GM21367 (cell line): ENCODE measurements around the gene RIMBP2.

ENCODE experiments used
- ATAC-seq: cut with Tn5 transposase; IDR thresholded peaks from one replicate; pipeline ENCODE4 v1.9.1; 2021; ENCODE audit not compliant: unreplicated experiment

The RIMBP2 gene

DNA sequence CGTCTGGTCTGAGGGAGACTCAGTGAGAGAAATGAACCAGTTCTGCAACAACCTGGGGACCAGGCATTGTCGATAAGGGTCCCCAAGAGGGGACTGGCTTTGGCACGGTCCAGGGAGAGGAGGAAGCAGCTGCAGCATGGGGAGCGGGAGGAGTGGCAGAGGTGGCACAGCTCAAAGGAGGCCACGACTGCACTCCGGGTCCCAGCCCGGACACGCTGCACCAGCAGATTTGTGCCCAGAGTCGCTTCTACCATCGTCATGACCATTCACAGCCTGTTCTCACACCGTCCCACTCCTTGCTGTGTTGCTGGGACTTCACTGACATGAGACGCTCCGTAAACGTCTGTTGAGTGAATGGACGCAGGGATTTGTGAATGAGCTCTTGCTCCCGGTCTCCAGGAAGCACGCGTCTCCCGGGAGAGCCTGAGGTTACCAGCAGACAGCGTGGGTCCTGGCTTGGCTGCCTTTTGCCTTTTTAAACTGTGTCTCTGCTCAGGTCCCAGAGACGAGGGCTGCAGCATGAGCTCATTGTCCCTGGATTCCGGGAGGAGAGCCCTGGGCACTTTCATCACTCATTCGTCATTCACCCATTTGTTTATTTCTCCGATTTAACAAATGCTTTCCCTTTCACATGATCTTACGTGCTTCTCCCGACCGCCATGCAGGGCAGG, 241.4 kb downstream of the RIMBP2 start:
- no peak for ATAC-seq

DNA sequence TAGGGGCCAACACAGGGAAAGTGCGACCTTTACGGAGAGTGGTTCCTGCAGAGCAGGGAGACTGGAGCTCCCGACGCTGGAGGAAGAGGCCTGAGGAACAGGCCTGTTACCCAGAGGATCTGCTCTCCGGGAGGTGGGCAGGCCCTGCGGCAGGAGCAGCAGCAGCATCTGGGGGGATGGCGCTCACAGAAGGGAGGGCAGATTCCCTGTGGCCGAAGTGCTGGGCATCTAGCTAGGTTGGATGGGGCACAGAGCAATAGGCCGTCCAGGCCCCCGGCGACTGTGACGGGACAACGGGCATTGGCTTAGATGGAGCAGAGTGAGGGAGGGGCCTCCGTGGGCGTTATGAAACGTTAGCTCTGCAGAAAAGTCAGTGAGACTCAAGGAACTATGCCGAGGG, 242.8 kb downstream of the RIMBP2 start:
- ATAC-seq = no peak

DNA sequence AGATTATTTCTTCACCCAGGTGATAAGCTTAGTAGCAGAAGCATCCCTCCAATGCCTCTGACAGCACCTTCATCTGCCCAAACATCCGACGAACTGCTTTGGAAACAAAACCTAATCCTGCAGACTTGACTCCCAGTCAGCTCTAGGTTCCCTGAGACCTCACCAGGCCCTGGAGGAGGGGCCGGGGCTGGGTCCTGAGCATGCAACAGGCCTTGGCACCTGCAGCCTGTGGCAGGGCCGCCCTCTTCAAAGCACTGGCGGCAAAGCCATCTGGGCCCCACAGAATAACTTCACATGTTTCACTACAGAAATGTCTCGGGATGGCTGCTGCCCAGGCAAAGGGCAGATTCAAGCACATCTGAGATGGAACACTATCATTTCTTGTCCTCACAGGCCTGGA, 245.1 kb downstream of the RIMBP2 start:
- no peak for ATAC-seq

DNA sequence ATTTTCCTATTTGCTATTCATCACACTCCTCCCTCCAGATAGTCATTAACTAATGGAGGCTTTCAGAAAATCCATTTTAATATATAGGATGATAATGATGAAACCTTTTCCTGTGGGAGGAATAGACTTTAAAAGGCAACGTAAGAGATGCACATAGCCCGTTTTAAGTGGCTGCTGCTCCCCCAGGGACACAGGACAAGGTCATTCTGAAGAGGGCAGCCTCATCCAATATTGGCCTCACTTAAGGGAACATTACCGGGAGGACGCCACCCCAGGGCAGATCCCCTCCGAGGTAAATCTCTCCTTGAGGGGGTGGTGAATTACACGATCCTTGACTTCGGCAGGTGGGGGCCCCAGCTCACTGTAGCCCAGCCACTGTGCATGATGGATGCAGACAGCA, 246.5 kb downstream of the RIMBP2 start:
- ATAC-seq = no peak

DNA sequence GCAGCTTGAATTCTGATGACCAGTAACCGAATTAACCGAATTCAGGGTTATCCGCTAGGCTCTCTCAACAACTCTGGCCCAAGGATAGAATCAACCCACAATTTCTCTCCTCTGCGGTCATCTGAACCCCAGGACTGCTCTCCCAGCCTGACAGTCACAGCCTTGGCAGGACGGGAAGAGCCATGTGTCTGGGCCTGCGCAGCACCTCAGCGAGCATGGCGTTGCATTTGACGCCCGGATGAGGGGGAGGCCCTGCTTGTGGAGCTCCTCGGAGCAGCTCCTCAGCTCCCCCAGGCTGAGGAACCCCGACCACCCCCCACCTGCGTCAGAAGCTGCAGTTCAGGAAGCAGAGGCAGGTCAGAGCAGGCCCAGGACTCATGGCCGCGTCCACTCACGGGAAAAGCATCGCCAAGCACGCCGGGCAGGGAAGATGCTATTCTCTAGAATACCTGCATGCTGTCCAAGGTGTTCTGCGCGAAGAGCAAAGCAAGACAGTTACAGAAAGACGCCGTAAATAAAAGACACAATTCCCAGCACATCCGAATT, 247.3 kb downstream of the RIMBP2 start:
- no peak for ATAC-seq

DNA sequence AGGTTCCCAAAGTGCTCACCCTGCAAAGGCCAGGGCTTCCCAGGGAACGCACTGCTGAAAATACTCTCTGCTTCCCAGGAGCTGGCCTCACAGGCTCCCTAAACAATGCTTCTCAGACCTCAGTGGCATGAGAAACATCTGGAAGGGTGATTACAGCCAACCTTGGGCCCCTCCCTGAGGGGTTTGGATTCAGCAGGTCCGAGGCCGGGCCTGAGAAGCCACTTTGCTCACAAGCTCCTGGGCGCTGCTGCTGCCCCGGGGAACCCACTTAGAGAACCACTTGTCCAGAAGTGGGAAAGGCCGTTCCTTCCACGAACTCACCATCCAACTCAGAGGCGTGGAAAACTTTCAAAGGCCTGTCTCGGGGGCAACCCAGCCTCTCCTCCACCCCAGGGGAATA, 247.9 kb downstream of the RIMBP2 start:
- ATAC-seq = no peak

DNA sequence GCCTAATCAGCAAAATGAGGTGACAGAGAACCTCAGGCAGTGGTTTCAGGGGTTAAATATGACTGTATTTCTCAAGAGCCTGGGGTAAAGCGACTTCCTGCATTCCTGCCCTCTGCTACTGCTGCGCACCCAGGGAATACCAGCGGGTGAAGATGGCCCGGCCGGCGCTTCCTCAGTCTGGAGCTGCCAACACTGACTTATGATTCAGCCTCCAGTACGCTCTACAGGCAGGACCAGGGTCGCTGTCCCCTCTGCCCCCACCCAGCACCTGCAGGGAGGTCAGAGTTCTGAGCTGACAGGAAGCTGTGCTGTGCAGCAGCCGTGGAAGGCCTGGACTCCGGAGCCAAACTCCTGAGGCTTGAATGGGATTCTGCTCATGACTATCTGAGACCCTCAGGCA, 250.5 kb downstream of the RIMBP2 start:
- no peak for ATAC-seq

DNA sequence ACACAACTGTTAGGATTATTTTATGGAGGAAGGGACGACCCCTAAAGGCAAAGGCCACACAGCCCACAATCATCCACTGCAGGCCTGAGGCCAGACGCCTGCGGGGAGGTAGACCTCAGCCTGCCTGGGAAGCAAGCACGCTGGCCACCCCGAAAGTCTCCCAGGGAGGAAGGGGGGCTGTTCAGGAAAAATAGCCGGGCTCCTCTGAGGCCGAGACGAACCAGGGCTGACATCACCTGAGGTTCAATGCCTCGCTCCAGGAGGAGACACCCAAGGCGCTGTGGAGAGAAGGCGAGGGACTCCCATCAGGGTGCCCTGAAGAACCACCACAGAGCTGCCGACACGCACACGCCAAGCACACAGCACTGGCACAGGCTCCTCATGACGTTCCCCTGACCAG, 251.1 kb downstream of the RIMBP2 start:
- ATAC-seq = no peak

DNA sequence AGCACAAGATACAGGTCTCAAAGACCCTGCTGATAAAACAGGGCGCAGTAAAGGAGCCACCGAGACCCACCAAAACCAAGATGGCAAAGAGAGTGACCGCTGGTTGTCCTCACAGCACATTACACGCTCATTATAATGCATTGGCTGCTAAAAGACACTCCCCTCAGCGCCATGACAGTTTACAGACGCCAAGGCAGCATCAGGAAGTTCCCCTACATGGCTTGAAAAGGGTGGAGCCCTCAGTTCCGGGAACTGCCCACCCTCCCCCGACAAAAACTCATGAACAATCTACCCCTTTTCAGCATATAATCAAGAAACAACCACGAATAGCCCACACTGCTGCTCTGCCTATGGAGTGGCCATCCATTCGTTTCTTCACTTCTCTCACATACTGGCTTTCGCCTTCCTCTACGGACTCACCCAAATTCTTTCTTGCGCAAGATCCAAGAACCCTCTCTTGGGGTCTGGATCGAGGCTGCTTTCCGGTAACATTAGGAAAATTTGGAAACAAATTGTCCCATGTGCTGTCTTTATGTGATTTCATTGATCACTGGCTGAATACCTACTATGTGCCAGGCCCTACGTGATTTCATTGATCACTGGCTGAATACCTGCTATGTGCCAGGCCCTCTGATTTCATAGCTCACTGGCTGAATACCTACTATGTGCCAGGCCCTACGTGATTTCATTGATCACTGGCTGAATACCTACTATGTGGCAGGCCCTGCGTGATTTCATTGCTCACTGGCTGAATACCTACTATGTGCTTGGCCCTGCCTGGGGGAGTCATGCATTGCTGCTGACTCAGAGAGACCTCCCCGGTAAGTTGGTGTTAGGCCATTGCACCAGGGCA, 252.1 kb downstream of the RIMBP2 start:
- no peak for ATAC-seq

DNA sequence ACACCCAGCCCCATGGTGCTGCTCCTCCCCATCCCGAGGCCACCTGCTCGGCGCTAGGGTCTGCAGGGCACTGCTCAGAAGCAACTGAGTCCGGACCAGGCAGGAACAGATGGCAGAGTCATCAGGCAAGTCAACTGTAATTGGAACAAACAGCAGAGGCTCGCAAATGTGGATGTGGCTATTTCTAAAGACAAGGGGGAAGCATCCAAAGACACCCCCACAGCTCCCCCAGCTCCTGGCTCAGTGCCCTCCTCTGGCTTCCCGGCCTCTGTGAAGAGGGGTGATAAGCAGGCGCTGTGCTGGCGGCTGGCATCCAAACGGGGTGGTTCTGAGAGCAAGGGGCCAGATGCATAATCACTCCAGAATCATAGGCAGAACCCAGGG, 252.8 kb downstream of the RIMBP2 start:
- no peak for ATAC-seq

DNA sequence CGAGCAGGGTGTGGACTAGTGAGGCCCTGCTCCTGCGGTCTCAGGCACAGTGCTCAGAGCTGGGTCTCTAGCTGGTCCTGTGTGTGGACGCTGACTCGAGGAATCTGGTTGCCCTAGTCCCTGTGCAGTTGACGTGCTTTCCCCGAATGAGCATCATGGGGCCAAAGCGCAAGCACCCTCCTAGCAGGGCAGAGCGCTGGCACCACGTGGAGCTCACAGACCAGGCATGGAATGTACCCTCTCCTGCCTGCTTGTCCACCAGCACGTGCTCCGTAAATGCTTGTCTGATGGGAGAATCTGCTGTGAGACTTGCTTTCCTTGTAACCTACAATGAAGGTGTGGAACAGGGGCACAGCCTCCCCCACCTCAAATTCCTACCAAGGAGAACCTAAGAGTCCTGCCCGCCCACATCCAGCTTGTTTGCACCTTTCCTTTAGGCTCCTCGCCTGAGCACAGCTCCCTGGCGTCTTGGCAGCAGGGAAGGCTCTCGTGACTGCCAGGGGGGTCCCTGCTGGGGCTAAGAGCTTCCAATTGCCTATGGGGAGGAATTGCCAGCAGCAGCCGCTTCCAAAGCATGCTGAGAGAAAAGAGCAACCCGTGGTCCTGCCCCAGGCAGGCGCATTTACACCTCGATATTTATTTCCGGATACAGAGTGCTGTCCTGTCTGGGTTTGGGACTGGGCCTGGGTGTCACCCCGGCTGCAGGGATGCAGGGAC, 253.4 kb downstream of the RIMBP2 start:
- no peak for ATAC-seq

DNA sequence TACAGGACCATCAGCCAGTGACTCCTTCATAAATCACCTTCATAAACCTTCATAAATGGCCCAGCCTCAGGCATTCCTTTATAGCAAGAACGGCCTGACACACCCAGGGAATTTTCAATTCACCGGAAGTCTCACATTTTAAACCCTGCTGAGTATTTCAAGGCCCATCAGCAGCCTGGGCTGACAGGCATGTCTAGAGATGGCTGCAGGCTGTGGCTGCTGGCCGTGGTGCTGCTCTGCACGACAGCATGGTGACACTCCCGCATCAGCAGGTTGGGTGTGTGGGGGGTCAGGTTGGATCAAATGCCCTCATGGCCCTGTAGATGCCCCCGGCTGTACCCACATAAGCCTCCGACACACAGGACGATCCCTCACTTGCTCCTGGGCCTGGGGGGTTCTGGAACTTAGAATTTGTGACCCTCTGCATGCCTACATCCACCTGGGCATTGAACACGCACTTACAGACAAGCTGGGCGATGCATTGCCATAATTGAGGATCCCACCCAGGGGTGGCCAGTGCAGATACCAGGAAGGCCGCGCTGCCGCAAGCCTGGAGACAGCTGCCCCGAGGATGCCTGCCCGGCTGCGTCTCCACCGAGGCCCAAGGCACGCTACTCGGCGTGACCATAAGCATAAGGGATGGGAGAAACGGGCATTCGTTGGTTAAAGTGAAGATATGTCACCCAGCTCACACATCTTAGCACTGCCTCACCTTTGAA, 254.1 kb downstream of the RIMBP2 start:
- no peak for ATAC-seq

DNA sequence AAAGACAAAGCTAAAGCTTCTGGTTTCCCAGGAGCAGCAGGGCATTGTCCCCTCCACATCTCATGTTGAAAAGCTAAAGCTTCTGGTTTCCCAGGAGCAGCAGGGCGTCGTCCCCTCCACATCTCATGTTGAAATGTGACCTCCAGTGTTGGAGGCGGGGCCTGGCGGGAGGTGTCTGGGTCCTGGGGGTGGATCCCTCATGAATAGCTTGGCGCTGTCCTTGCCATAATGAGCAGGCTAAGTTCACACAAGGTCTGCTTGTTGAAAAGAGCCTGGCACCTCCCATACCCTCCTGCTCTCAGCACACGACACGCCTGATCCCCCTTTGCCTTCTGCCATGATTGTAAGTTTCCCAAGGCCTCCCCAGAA, 254.7 kb downstream of the RIMBP2 start:
- no peak for ATAC-seq

DNA sequence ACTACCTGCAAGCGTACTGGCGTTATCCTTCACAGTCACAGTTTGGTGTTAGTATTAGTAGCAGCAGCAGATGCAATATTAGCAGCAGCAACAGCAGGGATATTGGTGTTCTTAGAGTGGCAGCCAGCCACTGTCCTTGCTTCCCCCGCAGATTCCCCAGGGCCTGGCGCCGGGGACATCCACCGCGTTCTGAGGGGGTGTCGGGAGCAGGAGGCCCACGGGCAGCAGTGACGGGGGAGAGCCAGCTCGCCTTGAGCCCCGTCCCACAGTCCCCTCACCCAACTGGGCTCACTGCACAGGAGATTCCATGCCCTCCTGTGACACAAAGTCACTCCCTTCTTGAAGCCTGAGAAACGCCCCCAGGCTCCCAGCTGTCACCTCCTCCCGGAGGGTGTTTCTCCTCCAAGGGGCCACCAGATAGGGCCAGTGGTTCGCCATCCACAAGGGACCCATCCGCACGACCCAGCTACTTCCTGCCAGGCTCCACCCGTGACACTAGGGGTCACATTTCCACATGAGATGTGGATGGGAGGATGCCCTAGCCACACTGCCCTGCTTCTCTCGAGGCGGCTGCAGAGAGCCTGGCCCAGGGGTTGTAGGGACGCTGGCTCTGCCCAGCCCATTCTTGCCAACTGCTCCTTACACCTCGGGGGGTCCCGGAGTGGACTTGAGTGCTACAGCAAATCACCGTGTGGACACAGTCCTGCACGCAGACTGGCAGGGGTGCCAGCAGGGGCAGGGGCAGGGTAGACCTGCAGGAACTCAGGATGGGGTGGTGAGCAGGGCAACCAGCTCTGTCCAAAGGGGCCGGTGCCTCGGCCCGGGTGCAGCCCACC, 255.3 kb downstream of the RIMBP2 start:
- no peak for ATAC-seq

DNA sequence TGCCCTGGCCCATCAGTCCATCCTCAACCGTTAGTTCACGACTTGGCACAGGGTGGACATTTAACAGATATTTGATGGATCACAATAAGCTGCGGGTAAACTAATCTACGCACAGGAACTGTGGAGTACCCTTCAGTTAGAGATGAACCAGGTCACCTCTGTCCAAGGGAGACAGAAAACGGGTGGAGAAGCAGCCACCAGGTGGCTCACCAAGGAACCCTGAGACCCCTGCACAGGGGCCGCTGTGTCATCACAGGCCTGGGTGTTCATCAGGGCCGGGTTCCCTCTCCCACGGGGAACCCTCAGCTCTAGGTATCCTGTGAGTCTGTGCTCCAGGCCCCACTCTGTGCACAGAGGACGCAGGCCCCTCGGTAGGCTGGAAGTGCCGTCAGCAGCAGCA, 256.2 kb downstream of the RIMBP2 start:
- ATAC-seq = no peak

DNA sequence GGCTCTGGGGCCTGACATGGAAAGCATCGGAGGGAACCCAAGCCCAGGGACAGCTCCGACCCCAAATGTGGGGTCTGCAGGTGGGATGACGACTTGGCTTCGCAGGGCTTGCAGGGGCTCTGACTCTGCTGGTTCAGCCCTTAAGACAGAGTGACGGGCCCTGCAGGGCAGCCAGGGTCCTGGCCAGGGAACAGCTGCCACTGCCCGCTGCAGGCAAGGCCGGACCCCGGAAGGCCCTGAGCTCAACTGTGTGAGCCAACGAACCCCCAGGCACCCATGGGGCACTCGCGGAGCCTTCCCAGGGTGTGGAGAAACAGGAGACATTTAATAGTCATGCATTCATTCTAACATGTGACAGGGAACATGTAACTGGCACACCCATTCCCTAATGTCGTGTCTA, 257.8 kb downstream of the RIMBP2 start:
- no peak for ATAC-seq

DNA sequence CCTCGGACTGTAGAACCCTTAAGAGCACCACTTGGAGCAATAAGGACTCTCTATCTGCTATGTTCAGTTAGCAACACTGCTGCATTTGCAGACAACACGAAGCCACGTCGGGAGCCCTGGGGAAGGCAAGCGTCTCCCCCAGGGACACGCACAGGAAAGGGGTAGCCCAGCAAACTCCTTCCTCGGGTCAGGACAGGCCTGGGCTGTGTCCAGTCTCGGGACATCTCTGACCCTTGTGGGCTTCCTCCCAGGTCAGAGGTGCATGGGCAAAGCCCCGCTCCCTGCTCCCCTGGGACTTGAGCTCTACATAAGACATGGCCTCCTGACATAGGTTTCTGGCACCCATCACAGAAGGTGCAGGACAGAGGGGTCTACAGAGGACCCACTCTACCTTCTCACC, 258.9 kb downstream of the RIMBP2 start:
- no peak for ATAC-seq

DNA sequence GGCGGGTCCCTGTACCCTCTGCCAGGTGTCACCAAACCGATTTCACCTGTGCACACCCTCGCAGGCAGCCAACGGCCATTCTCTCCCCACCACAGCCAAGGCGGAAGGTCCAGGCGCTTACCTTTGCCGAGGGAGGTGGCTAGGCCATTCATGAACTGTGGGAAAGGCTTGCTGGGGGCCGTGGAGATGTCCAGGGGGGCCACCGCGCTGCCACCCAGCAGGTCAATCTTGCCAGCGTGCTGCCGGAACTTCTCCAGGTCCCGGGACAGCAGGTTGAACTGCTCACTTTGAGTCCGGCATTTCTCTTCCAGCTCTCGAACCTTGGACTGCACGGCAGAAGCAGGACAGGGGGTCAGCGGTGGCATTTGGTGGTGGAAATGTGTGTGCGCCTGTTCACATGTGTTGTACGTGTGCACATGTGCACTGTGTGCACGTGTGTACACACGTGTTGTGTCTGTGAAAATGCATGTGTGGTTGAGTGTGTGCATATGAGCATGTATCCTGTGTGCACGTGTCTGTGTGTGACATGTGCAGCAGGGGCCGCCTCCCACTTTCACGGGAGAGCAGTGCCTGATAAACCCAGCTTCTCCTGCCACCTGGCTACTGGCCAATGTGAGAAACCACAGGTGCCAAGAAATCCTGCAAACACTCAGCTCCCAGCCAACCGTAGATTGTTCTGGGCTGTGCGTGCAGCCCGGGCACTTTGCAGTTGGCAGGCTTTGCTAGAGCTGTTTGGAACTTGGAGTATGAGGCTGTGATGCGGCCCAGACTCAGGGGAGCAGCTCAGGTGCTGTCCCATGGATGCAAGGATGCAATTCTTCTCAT, 259.5 kb downstream of the RIMBP2 start:
- no peak for ATAC-seq

DNA sequence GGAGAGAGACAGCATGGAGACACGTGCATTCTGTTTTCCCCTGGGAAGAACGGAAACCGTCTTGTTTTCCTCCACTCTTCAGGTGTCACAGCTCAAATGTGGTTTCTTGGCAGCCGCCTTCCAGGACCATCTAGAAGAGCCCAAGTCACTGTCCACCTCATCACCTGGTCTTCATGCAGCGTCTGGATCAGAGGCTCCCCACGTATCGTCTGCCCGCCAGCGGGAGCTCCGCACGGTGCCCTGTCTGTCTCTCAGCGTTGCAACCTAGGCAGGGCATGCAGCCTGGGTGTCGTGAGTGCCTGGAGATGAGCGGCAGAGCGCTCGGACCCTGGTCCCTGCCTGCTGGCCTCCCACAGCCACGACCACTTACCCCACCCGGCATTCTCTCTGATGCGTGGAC, 260.9 kb downstream of the RIMBP2 start:
- no peak for ATAC-seq
